NCI-H226 (cell line): Measurements from ENCODE around the gene C19orf33.
"Not testable (repeated sequence)": the region's sequence is repeated elsewhere in the genome, so short reads cannot be mapped to it uniquely, and the experiment has no call there.

ENCODE experiments used
- DNase-seq: peaks from one replicate; pipeline ENCODE4 v3.0.0-alpha.2; 2015

Gene C19orf33

GRCh38 chr19:38303517-38304351 lies at the start of gene C19orf33:
Gene C19orf33, plus strand, starts transcription at chr19:38304251. Its CDS starts 11 bp downstream, at chr19:38304262.
- peak; percentile 92 for DNase-seq

GRCh38 chr19:38255383-38256014 lies 48.6 kb upstream of the C19orf33 start:
- DNase-seq: no peak

- DNase-seq: not testable (repeated sequence)
Measured at GRCh38 chr19:38261942-38262341, 42.1 kb upstream of the C19orf33 start.

- no peak for DNase-seq
Measured at GRCh38 chr19:38262585-38263268, 41.3 kb upstream of the C19orf33 start.

GRCh38 chr19:38263689-38264485 lies 40.2 kb upstream of the C19orf33 start:
- DNase-seq: peak; percentile 31

- no peak for DNase-seq
Measured at GRCh38 chr19:38264486-38265212, 39.4 kb upstream of the C19orf33 start, which contains the start of gene SPINT2. Gene SPINT2, plus strand, starts transcription at chr19:38264573. Its CDS starts 320 bp downstream, at chr19:38264893.

GRCh38 chr19:38265213-38265861 lies 38.7 kb upstream of the C19orf33 start:
- DNase-seq: no peak

GRCh38 chr19:38265921-38266429 lies 38.1 kb upstream of the C19orf33 start:
- peak; percentile 15 for DNase-seq

GRCh38 chr19:38266981-38267597 lies 37.0 kb upstream of the C19orf33 start:
- DNase-seq: peak; percentile 79

- peak; percentile 11 for DNase-seq
Measured at GRCh38 chr19:38267761-38268483, 36.1 kb upstream of the C19orf33 start.

GRCh38 chr19:38268539-38268938 lies 35.5 kb upstream of the C19orf33 start:
- no peak for DNase-seq

GRCh38 chr19:38270587-38271167 lies 33.4 kb upstream of the C19orf33 start:
- no peak for DNase-seq

GRCh38 chr19:38273499-38273898 lies 30.6 kb upstream of the C19orf33 start:
- no peak for DNase-seq

GRCh38 chr19:38274739-38275138 lies 29.3 kb upstream of the C19orf33 start:
- no peak for DNase-seq

- DNase-seq: no peak
Measured at GRCh38 chr19:38276942-38277517, 27.0 kb upstream of the C19orf33 start.

GRCh38 chr19:38277549-38277948 lies 26.5 kb upstream of the C19orf33 start:
- DNase-seq: no peak

GRCh38 chr19:38277969-38278680 lies 25.9 kb upstream of the C19orf33 start:
- no peak for DNase-seq

- no peak for DNase-seq
Measured at GRCh38 chr19:38278751-38279150, 25.3 kb upstream of the C19orf33 start.
